ENCODE results near the gene VILL. TPM values are rescaled to one million over a fixed set of nuclear protein-coding genes. Genes with fewer than 3 reads are reported as not detected.
"Not testable (repeated sequence)": the region's sequence is repeated elsewhere in the genome, so short reads cannot be mapped to it uniquely, and the experiment has no call there.

VILL gene
- total and polyA plus RNA-seq, 10 of the 15 experiments (the other 5 are each of a cell fraction or from before 2014, with no cell fraction given) = 0.15 to 5.4 (median 2.1) TPM; not detected in 1

GRCh38 chr3:38034335-38034734 is 43.7 kb downstream of the VILL start:
- H2AFZ ChIP-seq (ENCODE audit: control insufficient read depth, low read depth, low read length); BruUV-seq (replicated peaks); H3K9ac ChIP-seq (ENCODE audit: control insufficient read depth, insufficient read depth, low read length); H3K4me2 ChIP-seq (ENCODE audit: control insufficient read depth, insufficient read depth); H3K9me3 ChIP-seq (replicated peaks; ENCODE audit: control insufficient read depth, insufficient read depth, low read length); ATAC-seq; H3K27ac ChIP-seq (ENCODE audit: control insufficient read depth, insufficient read depth); H4K20me1 ChIP-seq (ENCODE audit: control insufficient read depth, insufficient read depth); H3K36me3 ChIP-seq (ENCODE audit: control insufficient read depth in 2 of 2, insufficient read depth in 2 of 2, low read length in 1 of 2); in situ Hi-C loops (cut with MboI); POLR2A ChIA-PET; H3K4me3 ChIP-seq; H3K79me2 ChIP-seq (ENCODE audit: control insufficient read depth, insufficient read depth, low read length); DNase-seq (ENCODE audit: low read depth, low spot score); H3K4me1 ChIP-seq (ENCODE audit: control insufficient read depth, insufficient read depth, low read length); intact Hi-C loops (cut with micrococcal nuclease; ENCODE audit: unreplicated experiment); FAIRE-seq; RAD21 ChIA-PET (ENCODE audit: unreplicated experiment): not testable (repeated sequence)
- WGBS (ENCODE audit: insufficient coverage, insufficient replicate concordance, low lambda C conversion rate, missing lambda C conversion rate) = 45% methylated on average over 9 of the region's 9 CpGs
- ChIA-PET CTCF (interaction anchor here (1.4 kb wide), 1 partner anchor 60 kb away, joined by 7 read pairs; no protein-coding TSS in a partner anchor), SMC1A (ENCODE audit: uncharacterized antibody, unreplicated experiment) (interaction anchor here (0.8 to 1.3 kb wide), 2 partner anchors 10 to 14 kb away, joined by 3 read pairs; no protein-coding TSS in a partner anchor)
- peaks cover 8 to 11% of the 10 kb centered on the region in 2 experiments for H3K27me3 ChIP-seq (replicated peaks in 1 of 2; ENCODE audit: control insufficient read depth in 2 of 2, insufficient read depth in 2 of 2, low read length in 1 of 2)

- 69% methylated on average over 5 of the region's 5 CpGs for WGBS (ENCODE audit: insufficient coverage, insufficient replicate concordance, low lambda C conversion rate, missing lambda C conversion rate)
- in situ Hi-C loops (cut with MboI) = no loop called here
Measured at GRCh38 chr3:38036286-38036685, 45.7 kb downstream of the VILL start.

More at GRCh38 chr3:38036286-38036685, 45.7 kb downstream of the VILL start:
- BruUV-seq (replicated peaks) = no TSS peak
- ChIA-PET CTCF (interaction anchor here (0.7 to 1.0 kb wide), 2 partner anchors 69 to 1239 kb away, joined by 3 to 4 read pairs; no protein-coding TSS in a partner anchor), POLR2A (no interaction called here), SMC1A (ENCODE audit: uncharacterized antibody, unreplicated experiment) (no interaction called here), RAD21 (ENCODE audit: unreplicated experiment) (no interaction called here)
- no peaks in the 10 kb centered on the region for H3K36me3 ChIP-seq (ENCODE audit: control insufficient read depth in 2 of 2, insufficient read depth in 2 of 2, low read length in 1 of 2)
- intact Hi-C loops (cut with micrococcal nuclease; ENCODE audit: unreplicated experiment) = no loop called here
- TF ChIP-seq SMC3 (IDR thresholded peaks at IDR 0.05; ENCODE audit: borderline replicate concordance, low read length) (no peak), CHD2 (IDR thresholded peaks at IDR 0.05; ENCODE audit: borderline replicate concordance, low read depth, low read length) (no peak), ZNF217 (IDR thresholded peaks at IDR 0.05) (no peak), CBFB (IDR thresholded peaks at IDR 0.05; ENCODE audit: low read depth) (no peak), CHD4 (IDR thresholded peaks at IDR 0.05) (no peak), KLF5 (IDR thresholded peaks at IDR 0.05; ENCODE audit: partially characterized antibody) (no peak)
- TF ChIP-seq, protein P1, sequence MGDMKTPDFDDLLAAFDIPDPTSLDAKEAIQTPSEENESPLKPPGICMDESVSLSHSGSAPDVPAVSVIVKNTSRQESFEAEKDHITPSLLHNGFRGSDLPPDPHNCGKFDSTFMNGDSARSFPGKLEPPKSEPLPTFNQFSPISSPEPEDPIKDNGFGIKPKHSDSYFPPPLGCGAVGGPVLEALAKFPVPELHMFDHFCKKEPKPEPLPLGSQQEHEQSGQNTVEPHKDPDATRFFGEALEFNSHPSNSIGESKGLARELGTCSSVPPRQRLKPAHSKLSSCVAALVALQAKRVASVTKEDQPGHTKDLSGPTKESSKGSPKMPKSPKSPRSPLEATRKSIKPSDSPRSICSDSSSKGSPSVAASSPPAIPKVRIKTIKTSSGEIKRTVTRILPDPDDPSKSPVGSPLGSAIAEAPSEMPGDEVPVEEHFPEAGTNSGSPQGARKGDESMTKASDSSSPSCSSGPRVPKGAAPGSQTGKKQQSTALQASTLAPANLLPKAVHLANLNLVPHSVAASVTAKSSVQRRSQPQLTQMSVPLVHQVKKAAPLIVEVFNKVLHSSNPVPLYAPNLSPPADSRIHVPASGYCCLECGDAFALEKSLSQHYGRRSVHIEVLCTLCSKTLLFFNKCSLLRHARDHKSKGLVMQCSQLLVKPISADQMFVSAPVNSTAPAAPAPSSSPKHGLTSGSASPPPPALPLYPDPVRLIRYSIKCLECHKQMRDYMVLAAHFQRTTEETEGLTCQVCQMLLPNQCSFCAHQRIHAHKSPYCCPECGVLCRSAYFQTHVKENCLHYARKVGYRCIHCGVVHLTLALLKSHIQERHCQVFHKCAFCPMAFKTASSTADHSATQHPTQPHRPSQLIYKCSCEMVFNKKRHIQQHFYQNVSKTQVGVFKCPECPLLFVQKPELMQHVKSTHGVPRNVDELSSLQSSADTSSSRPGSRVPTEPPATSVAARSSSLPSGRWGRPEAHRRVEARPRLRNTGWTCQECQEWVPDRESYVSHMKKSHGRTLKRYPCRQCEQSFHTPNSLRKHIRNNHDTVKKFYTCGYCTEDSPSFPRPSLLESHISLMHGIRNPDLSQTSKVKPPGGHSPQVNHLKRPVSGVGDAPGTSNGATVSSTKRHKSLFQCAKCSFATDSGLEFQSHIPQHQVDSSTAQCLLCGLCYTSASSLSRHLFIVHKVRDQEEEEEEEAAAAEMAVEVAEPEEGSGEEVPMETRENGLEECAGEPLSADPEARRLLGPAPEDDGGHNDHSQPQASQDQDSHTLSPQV (IDR thresholded peaks at IDR 0.05) = no peak
- TF ChIP-seq, protein P2, sequence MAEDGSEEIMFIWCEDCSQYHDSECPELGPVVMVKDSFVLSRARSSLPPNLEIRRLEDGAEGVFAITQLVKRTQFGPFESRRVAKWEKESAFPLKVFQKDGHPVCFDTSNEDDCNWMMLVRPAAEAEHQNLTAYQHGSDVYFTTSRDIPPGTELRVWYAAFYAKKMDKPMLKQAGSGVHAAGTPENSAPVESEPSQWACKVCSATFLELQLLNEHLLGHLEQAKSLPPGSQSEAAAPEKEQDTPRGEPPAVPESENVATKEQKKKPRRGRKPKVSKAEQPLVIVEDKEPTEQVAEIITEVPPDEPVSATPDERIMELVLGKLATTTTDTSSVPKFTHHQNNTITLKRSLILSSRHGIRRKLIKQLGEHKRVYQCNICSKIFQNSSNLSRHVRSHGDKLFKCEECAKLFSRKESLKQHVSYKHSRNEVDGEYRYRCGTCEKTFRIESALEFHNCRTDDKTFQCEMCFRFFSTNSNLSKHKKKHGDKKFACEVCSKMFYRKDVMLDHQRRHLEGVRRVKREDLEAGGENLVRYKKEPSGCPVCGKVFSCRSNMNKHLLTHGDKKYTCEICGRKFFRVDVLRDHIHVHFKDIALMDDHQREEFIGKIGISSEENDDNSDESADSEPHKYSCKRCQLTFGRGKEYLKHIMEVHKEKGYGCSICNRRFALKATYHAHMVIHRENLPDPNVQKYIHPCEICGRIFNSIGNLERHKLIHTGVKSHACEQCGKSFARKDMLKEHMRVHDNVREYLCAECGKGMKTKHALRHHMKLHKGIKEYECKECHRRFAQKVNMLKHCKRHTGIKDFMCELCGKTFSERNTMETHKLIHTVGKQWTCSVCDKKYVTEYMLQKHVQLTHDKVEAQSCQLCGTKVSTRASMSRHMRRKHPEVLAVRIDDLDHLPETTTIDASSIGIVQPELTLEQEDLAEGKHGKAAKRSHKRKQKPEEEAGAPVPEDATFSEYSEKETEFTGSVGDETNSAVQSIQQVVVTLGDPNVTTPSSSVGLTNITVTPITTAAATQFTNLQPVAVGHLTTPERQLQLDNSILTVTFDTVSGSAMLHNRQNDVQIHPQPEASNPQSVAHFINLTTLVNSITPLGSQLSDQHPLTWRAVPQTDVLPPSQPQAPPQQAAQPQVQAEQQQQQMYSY (CRISPR knock-in tag; IDR thresholded peaks at IDR 0.05) = no peak
- no peaks in the 10 kb centered on the region for H4K20me1 ChIP-seq (ENCODE audit: control insufficient read depth, insufficient read depth)
- H3K79me2 ChIP-seq (ENCODE audit: control insufficient read depth, insufficient read depth, low read length) = no peaks in the 10 kb centered on the region
- FAIRE-seq (no peak), ATAC-seq (no peak), DNase-seq (ENCODE audit: low read depth, low spot score) (no peak)
- no peak overlapping the region for H2AFZ ChIP-seq (ENCODE audit: control insufficient read depth, low read depth, low read length)
- no peak overlapping the region for H3K9ac ChIP-seq (ENCODE audit: control insufficient read depth, insufficient read depth, low read length)
- H3K4me3 ChIP-seq = no peak overlapping the region
- H3K27ac ChIP-seq (ENCODE audit: control insufficient read depth, insufficient read depth) = no peak overlapping the region
- H3K4me2 ChIP-seq (ENCODE audit: control insufficient read depth, insufficient read depth) = no peak overlapping the region
- no peaks in the 10 kb centered on the region for H3K9me3 ChIP-seq (replicated peaks; ENCODE audit: control insufficient read depth, insufficient read depth, low read length)
- H3K27me3 ChIP-seq (replicated peaks in 1 of 2; ENCODE audit: control insufficient read depth in 2 of 2, insufficient read depth in 2 of 2, low read length in 1 of 2) = peaks cover 2 to 3% of the 10 kb centered on the region in 2 experiments; a peak in 3 of 4 replicates
- peaks cover 13% of the 10 kb centered on the region for H3K4me1 ChIP-seq (ENCODE audit: control insufficient read depth, insufficient read depth, low read length)
